HEK293T (cell line): ENCODE data around the gene ALCAM.

ENCODE experiments used
- CTCF ChIA-PET: fragments of 350-600 bp; formaldehyde crosslinking; extraction: SDS; loops from one replicate; lab custom pipeline; 2021; ENCODE audit warnings: antibody characterized with exemption, inconsistent platforms; lab: Yijun Ruan, JAX
- POLR2A ChIA-PET: fragments of 350-600 bp; formaldehyde crosslinking; extraction: SDS; loops from one replicate; lab custom pipeline; 2020; ENCODE audit warnings: antibody characterized with exemption, inconsistent platforms; lab: Yijun Ruan, JAX
- DNase-seq: peaks from one replicate; pipeline ENCODE4 v3.0.0; 2012; ENCODE audit warnings: mixed read lengths; ENCODE audit errors: extremely low spot score
- ARNT ChIP-seq: fragments of 450-650 bp; IDR thresholded peaks from 2 replicates; pipeline ENCODE4 v1.6.1; 2017; ENCODE audit warnings: mild to moderate bottlenecking
- BHLHE40 ChIP-seq: fragments of 450-650 bp; IDR thresholded peaks from 2 replicates; pipeline ENCODE4 v1.6.1; 2016; ENCODE audit warnings: mild to moderate bottlenecking, moderate library complexity, borderline replicate concordance
- CTBP1 ChIP-seq: fragments of 450-650 bp; IDR thresholded peaks from 2 replicates; pipeline ENCODE4 v1.6.1; 2016; ENCODE audit warnings: borderline replicate concordance
- ELF4 ChIP-seq: fragments of 450-650 bp; IDR thresholded peaks from 2 replicates; pipeline ENCODE4 v1.6.1; 2017; ENCODE audit warnings: antibody characterized with exemption
- FOXA1 ChIP-seq: fragments of 450-650 bp; IDR thresholded peaks from 2 replicates; pipeline ENCODE4 v1.6.1; 2016; ENCODE audit warnings: mild to moderate bottlenecking
- FOXK2 ChIP-seq: fragments of 450-650 bp; IDR thresholded peaks from 2 replicates; pipeline ENCODE4 v1.6.1; 2016; ENCODE audit warnings: mild to moderate bottlenecking
- FOXM1 ChIP-seq: fragments of 450-650 bp; IDR thresholded peaks from 2 replicates; pipeline ENCODE4 v1.6.1; 2017; ENCODE audit warnings: mild to moderate bottlenecking, borderline replicate concordance
- HDGF ChIP-seq: fragments of 450-650 bp; IDR thresholded peaks from 2 replicates; pipeline ENCODE4 v1.6.1; 2017; ENCODE audit warnings: antibody characterized with exemption, borderline replicate concordance
- L3MBTL2 ChIP-seq: fragments of 450-650 bp; conservative IDR thresholded peaks from 2 replicates; pipeline ENCODE4 v1.6.1; 2016; ENCODE audit warnings: mild to moderate bottlenecking
- LEF1 ChIP-seq: fragments of 450-650 bp; IDR thresholded peaks from 2 replicates; pipeline ENCODE4 v1.6.1; 2017; ENCODE audit warnings: mild to moderate bottlenecking, borderline replicate concordance
- NFRKB ChIP-seq: fragments of 450-650 bp; IDR thresholded peaks from 2 replicates; pipeline ENCODE4 v1.6.1; 2016; ENCODE audit warnings: mild to moderate bottlenecking, moderate library complexity
- PKNOX1 ChIP-seq: fragments of 450-650 bp; IDR thresholded peaks from 2 replicates; pipeline ENCODE4 v1.6.1; 2016
- SP1 ChIP-seq: fragments of 450-650 bp; IDR thresholded peaks from 2 replicates; pipeline ENCODE4 v1.6.1; 2017
- SUZ12 ChIP-seq: fragments of 450-650 bp; IDR thresholded peaks from 2 replicates; pipeline ENCODE4 v1.6.1; 2016; ENCODE audit warnings: mild to moderate bottlenecking
- TARDBP ChIP-seq: fragments of 450-650 bp; IDR thresholded peaks from 2 replicates; pipeline ENCODE4 v1.6.1; 2016
- ZNF384 ChIP-seq: fragments of 450-650 bp; IDR thresholded peaks from 2 replicates; pipeline ENCODE4 v1.6.1; 2016

Gene ALCAM

GRCh38 chr3:105327662-105328337, 38.9 kb upstream of the ALCAM start:
- CTCF ChIA-PET = no interaction called here
- no peak for TF ChIP-seq FOXA1
- no peak for TF ChIP-seq FOXK2
- TF ChIP-seq ELF4 = no peak
- TF ChIP-seq TARDBP = no peak
- no peak for TF ChIP-seq SUZ12
- TF ChIP-seq CTBP1 = no peak
- no peak for TF ChIP-seq NFRKB
- POLR2A ChIA-PET = no interaction called here
- no peak for DNase-seq

GRCh38 chr3:105328338-105328730, 38.4 kb upstream of the ALCAM start:
- POLR2A ChIA-PET = no interaction called here
- no peak for TF ChIP-seq FOXK2
- no peak for TF ChIP-seq HDGF
- TF ChIP-seq BHLHE40 = no peak
- no peak for TF ChIP-seq SUZ12
- no peak for TF ChIP-seq ELF4
- no peak for TF ChIP-seq ARNT
- TF ChIP-seq SP1 = no peak
- TF ChIP-seq TARDBP = no peak
- TF ChIP-seq FOXM1 = no peak
- no peak for TF ChIP-seq PKNOX1
- no peak for TF ChIP-seq LEF1
- no peak for TF ChIP-seq CTBP1
- TF ChIP-seq L3MBTL2 = no peak
- TF ChIP-seq ZNF384 = no peak
- no peak for TF ChIP-seq NFRKB
- no peak for TF ChIP-seq FOXA1
- no peak for DNase-seq
- CTCF ChIA-PET = no interaction called here

DNA sequence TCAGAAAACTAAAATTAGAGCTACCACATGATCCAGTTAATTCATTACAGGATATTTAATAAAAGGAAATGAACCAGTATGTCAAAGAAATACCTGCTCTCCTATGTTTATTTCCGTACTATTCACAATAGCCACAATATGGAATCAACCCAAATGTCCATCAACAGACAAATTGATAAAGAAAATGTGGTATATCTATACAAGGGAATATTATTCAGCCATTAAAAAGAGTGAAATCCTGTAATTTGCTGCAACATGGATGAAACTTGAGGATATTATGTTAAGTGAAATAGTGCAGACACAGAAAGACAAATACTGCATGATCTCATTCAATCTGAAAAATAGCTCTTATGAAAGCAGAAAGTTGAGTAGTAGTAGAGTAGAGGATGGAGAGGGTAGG, 33.7 kb upstream of the ALCAM start:
- TF ChIP-seq HDGF = no peak
- no peak for TF ChIP-seq SP1
- TF ChIP-seq NFRKB = no peak
- no peak for TF ChIP-seq BHLHE40
- no peak for TF ChIP-seq ELF4
- TF ChIP-seq TARDBP = no peak
- ChIA-PET POLR2A (no interaction called here), CTCF (interaction anchor here (0.8 kb wide), 1 partner anchor 856 kb away, joined by 3 read pairs; no protein-coding TSS in a partner anchor)
- DNase-seq = no peak

DNA sequence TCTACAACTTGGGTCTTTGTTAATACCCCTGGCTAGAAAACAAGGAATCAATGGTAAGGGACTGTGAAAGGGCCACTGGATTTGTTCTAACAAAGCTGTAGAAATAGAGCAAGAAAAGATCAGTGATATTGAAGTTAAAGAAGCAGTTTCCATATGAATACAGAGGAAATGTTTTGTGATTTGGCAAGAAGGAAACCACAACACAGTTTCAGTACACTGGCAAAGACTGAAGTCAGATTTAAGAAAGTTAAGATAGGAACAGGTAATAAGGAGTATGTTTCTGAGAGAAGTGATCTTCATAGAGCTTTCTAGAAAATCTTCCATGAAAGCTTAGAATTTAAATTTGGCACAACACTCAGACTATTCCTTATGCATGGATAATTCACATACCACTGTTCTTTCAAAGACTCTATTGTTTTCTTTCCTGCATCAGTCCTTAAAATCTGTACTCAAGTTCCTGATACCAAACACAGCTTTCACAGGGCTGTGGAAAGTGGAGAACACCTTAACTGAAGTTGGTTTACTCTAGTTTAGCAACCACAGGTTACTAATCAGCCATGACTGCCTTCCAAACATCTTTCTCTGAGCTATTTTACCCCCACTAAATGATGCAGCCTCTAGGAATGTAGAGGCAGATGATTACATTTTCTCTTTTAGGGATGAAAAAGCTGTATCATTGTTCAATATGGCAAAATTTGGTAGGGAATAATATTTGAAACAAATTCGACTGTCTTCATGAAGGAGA, 32.4 kb upstream of the ALCAM start:
- ChIA-PET CTCF (no interaction called here), POLR2A (no interaction called here)
- TF ChIP-seq PKNOX1 = no peak
- TF ChIP-seq NFRKB = no peak
- no peak for TF ChIP-seq ARNT
- DNase-seq = no peak

- no peak for DNase-seq
- ChIA-PET CTCF (no interaction called here), POLR2A (no interaction called here)
- TF ChIP-seq FOXM1 = no peak
- no peak for TF ChIP-seq L3MBTL2
- no peak for TF ChIP-seq FOXK2
- no peak for TF ChIP-seq SUZ12
- no peak for TF ChIP-seq ZNF384
- TF ChIP-seq ARNT = no peak
- no peak for TF ChIP-seq PKNOX1
- TF ChIP-seq SP1 = no peak
- TF ChIP-seq HDGF = no peak
- no peak for TF ChIP-seq FOXA1
- no peak for TF ChIP-seq TARDBP
- TF ChIP-seq CTBP1 = no peak
- no peak for TF ChIP-seq ELF4
- TF ChIP-seq LEF1 = no peak
- TF ChIP-seq NFRKB = no peak
- TF ChIP-seq BHLHE40 = no peak
Observed at GRCh38 chr3:105339946-105340345, 26.8 kb upstream of the ALCAM start.

- ChIA-PET POLR2A (no interaction called here), CTCF (no interaction called here)
Observed at GRCh38 chr3:105343991-105344390, 22.7 kb upstream of the ALCAM start.

More at GRCh38 chr3:105343991-105344390, 22.7 kb upstream of the ALCAM start:
- DNase-seq = no peak
- TF ChIP-seq ARNT (no peak), ZNF384 (no peak), NFRKB (no peak), ELF4 (no peak), FOXK2 (no peak), HDGF (no peak), TARDBP (no peak), SP1 (no peak), FOXA1 (no peak), L3MBTL2 (no peak), FOXM1 (no peak), PKNOX1 (no peak), CTBP1 (no peak), LEF1 (no peak), SUZ12 (no peak)
